Left lung (tissue), 10 donors: ENCODE results near the gene ZC3H15. TPM values are rescaled to one million over a fixed set of nuclear protein-coding genes. Genes with fewer than 3 reads are reported as not detected.
A peak's percentile ranks its signal among the peaks of the same experiment; 100 is the strongest.

Experiments
- ATAC-seq: fragments of 200-7000 bp; cut with Tn5 transposase; one replicate; pipeline ENCODE4 v1.9.1; 2020; ENCODE audit warnings: moderate library complexity
- DNase-seq, 4 donors: peaks; one replicate each; pipeline ENCODE4 v3.0.0-alpha.2; 2013 to 2020
- H3K27ac ChIP-seq, 2 donors: fragments of 200-600 bp; sonication (generic) in 1 of 2; one replicate each; pipeline versions ENCODE4 v1.5.0 to v1.8.0; 2020 to 2021
- H3K27me3 ChIP-seq, 2 donors: fragments of 200-600 bp; sonication (generic) in 1 of 2; one replicate each; pipeline versions ENCODE4 v1.5.0 to v1.8.0; 2020 to 2021
- H3K36me3 ChIP-seq, 2 donors: fragments of 200-600 bp; sonication (generic) in 1 of 2; one replicate each; pipeline versions ENCODE4 v1.5.0 to v1.8.0; 2020 to 2021
- H3K4me1 ChIP-seq, 2 donors: fragments of 200-600 bp; one replicate each; pipeline ENCODE4 v1.8.0; 2021
- H3K4me3 ChIP-seq, 2 donors: fragments of 200-600 bp; sonication (generic) in 1 of 2; one replicate each; pipeline versions ENCODE4 v1.5.0 to v1.8.0; 2020 to 2021; ENCODE audit warnings: mild to moderate bottlenecking in 1 of 2
- H3K9me3 ChIP-seq, 2 donors: fragments of 200-600 bp; sonication (generic) in 1 of 2; one replicate each; pipeline versions ENCODE4 v1.5.0 to v1.8.0; 2020 to 2021
- intact Hi-C, 2 donors: fragments of 100-400 bp; cut with DNase I; formaldehyde crosslinking; loops; one replicate each; pipeline versions ENCODE4 v1.11.2 to v1.14.2; 2022
- polyA plus RNA-seq, 6 donors: library from polyadenylated mRNA; unstranded; fragments of 120-200 nt; gene quantifications; one replicate each; pipeline ENCODE4 v1.2.1, GENCODE V29; 2013; ENCODE audit not compliant: insufficient read length in 6 of 6
- total RNA-seq, 2 donors: library from RNA; stranded (reverse); fragmentation: NEBNext Ultra II Directional; extraction: Animal tissue kit (Norgen Biotek cat#: 25700); gene quantifications; one replicate each; pipeline ENCODE4 v1.2.1, GENCODE V29; 2021
- TF ChIP-seq, protein P1 (sequence below), 2 donors: fragments of 200-600 bp; sonication (generic) in 1 of 2; IDR thresholded peaks; one replicate each; pipeline versions ENCODE4 v1.5.0 to v1.8.0; 2021; ENCODE audit warnings: antibody characterized with exemption in 2 of 2
- donor health status: DM: no; HTN: yes; CAD: no.
- donor health status: DM: no; HTN: no; CAD: no.

ZC3H15 gene
- total and polyA plus RNA-seq, 8 donors = 43.4 to 130 (median 97.6) TPM

- no peak for ATAC-seq
- intact Hi-C loops = no loop called here
- peaks cover 2 to 3% of the 10 kb centered on the region in 2 donors for H3K4me1 ChIP-seq
- TF ChIP-seq, protein P1, sequence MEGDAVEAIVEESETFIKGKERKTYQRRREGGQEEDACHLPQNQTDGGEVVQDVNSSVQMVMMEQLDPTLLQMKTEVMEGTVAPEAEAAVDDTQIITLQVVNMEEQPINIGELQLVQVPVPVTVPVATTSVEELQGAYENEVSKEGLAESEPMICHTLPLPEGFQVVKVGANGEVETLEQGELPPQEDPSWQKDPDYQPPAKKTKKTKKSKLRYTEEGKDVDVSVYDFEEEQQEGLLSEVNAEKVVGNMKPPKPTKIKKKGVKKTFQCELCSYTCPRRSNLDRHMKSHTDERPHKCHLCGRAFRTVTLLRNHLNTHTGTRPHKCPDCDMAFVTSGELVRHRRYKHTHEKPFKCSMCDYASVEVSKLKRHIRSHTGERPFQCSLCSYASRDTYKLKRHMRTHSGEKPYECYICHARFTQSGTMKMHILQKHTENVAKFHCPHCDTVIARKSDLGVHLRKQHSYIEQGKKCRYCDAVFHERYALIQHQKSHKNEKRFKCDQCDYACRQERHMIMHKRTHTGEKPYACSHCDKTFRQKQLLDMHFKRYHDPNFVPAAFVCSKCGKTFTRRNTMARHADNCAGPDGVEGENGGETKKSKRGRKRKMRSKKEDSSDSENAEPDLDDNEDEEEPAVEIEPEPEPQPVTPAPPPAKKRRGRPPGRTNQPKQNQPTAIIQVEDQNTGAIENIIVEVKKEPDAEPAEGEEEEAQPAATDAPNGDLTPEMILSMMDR (IDR thresholded peaks at IDR 0.05) = no peak
- H3K4me3 ChIP-seq = no peak overlapping the region
- no peaks in the 10 kb centered on the region for H3K27me3 ChIP-seq
- no peaks in the 10 kb centered on the region for H3K9me3 ChIP-seq
- H3K27ac ChIP-seq = no peak overlapping the region
- no peak for DNase-seq
- no peaks in the 10 kb centered on the region for H3K36me3 ChIP-seq
These were observed 51.0 kb downstream of the ZC3H15 start for GRCh38 chr2:186537019-186537418.

DNA sequence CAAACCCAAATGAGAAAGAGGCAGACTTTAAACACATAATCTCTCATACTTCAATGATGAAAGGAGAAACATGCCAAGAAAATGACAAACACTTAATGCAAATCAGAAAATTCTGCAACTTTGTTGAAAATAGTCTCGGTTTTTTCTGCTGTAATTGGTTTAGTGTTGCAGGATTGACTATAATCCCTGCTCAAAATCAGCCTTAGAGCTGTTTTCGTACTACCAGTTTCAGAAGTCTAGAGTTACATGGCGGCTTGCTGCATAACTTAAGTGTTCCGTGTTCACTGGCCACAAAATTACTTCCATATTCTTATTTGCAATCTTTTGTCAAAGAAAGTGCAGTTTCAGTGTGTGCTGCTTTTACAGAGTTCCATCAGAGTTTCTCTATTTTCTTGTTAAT, 54.9 kb downstream of the ZC3H15 start:
- Histone ChIP-seq H3K9me3 (no peaks in the 10 kb centered on the region), H3K27ac (no peak overlapping the region), H3K4me3 (no peak overlapping the region), H3K36me3 (no peaks in the 10 kb centered on the region), H3K27me3 (no peaks in the 10 kb centered on the region), H3K4me1 (peaks cover 17 to 26% of the 10 kb centered on the region in 2 donors)
- DNase-seq = no peak
- intact Hi-C loops = no loop called here
- ATAC-seq = no peak
- TF ChIP-seq, protein P1 (IDR thresholded peaks at IDR 0.05) = no peak

GRCh38 chr2:186542002-186542401, 55.9 kb downstream of the ZC3H15 start:
- Histone ChIP-seq H3K27ac (no peak overlapping the region), H3K9me3 (no peaks in the 10 kb centered on the region), H3K4me3 (no peak overlapping the region), H3K36me3 (no peaks in the 10 kb centered on the region), H3K4me1 (peaks cover 20 to 27% of the 10 kb centered on the region in 2 donors), H3K27me3 (no peaks in the 10 kb centered on the region)
- intact Hi-C loops = no loop called here
- DNase-seq = no peak
- ATAC-seq = peak; percentile 36
- TF ChIP-seq, protein P1 (IDR thresholded peaks at IDR 0.05) = no peak

GRCh38 chr2:186543561-186544131, 57.6 kb downstream of the ZC3H15 start:
- Histone ChIP-seq H3K4me3 (no peak overlapping the region), H3K36me3 (no peaks in the 10 kb centered on the region), H3K4me1 (peaks cover 21 to 27% of the 10 kb centered on the region in 2 donors), H3K27me3 (no peaks in the 10 kb centered on the region), H3K27ac (peak overlapping the region; percentile 74 to 86), H3K9me3 (no peaks in the 10 kb centered on the region)
- intact Hi-C loops = no loop called here
- DNase-seq (no peak), ATAC-seq (peak; percentile 39)
- TF ChIP-seq, protein P1 (IDR thresholded peaks at IDR 0.05) = no peak

- Histone ChIP-seq H3K9me3 (no peaks in the 10 kb centered on the region), H3K4me3 (no peak overlapping the region), H3K36me3 (no peaks in the 10 kb centered on the region), H3K27ac (peak overlapping the region; percentile 74 to 86), H3K4me1 (peaks cover 21 to 27% of the 10 kb centered on the region in 2 donors), H3K27me3 (no peaks in the 10 kb centered on the region)
- DNase-seq = peak in 1 of 4 donors; percentile 6
- intact Hi-C loops = no loop called here
- peak; percentile 79 for ATAC-seq
- TF ChIP-seq, protein P1 (IDR thresholded peaks at IDR 0.05) = no peak
These were observed 58.2 kb downstream of the ZC3H15 start for GRCh38 chr2:186544255-186544675.
